Gastroesophageal sphincter (tissue), 4 donors: ENCODE measurements around the gene ACSL6. TPM values are rescaled to one million over a fixed set of nuclear protein-coding genes. Genes with fewer than 3 reads are reported as not detected.
A peak's percentile ranks its signal among the peaks of the same experiment; 100 is the strongest.

ENCODE experiments used
- ATAC-seq: fragments of 150-250 bp; one replicate; pipeline ENCODE4 v1.9.1; 2016; ENCODE audit warnings: mild to moderate bottlenecking, moderate library complexity
- H3K27ac ChIP-seq, 4 donors: fragments of 200-600 bp; sonication (generic) in 3 of 4; 1 replicate in 3 of 4; 2 replicates in 1 of 4; pipeline ENCODE4 v1.5.1; 2016 to 2019
- H3K27me3 ChIP-seq: fragments of 200-600 bp; sonication (generic); one replicate; pipeline ENCODE4 v1.5.1; 2019
- H3K36me3 ChIP-seq, 2 donors: fragments of 200-600 bp; sonication (generic); one replicate each; pipeline ENCODE4 v1.5.1; 2019; ENCODE audit warnings: control low read depth in 1 of 2
- H3K4me1 ChIP-seq, 3 donors: fragments of 200-600 bp; sonication (generic); 1 replicate in 2 of 3; 2 replicates in 1 of 3; pipeline ENCODE4 v1.5.1; 2016 to 2019; ENCODE audit warnings: control low read depth in 2 of 3
- H3K4me3 ChIP-seq, 2 donors: fragments of 200-600 bp; sonication (generic); one replicate each; pipeline ENCODE4 v1.5.1; 2019; ENCODE audit warnings: mild to moderate bottlenecking in 1 of 2, moderate library complexity in 1 of 2
- H3K9me3 ChIP-seq, 3 donors: fragments of 200-600 bp; sonication (generic); one replicate each; pipeline ENCODE4 v1.5.1; 2017 to 2019; ENCODE audit warnings: control low read depth in 2 of 3
- CTCF ChIP-seq, 4 experiments: fragments of 200-600 bp in 2 of 4; fragments of 450-650 bp in 2 of 4; sonication (generic) in 1 of 4; IDR thresholded peaks; one replicate each; pipeline ENCODE4 v1.5.1; 2017 to 2019; ENCODE audit warnings: antibody characterized with exemption in 4 of 4, mild to moderate bottlenecking in 2 of 4, moderate library complexity in 2 of 4
- EP300 ChIP-seq: sonication (generic); formaldehyde crosslinking; IDR thresholded peaks from one replicate; pipeline ENCODE4 v1.6.1; 2017; ENCODE audit warnings: antibody characterized with exemption, mild to moderate bottlenecking
- POLR2A ChIP-seq, 2 donors: fragments of 450-650 bp; IDR thresholded peaks; one replicate each; pipeline ENCODE4 v1.6.1; 2017; ENCODE audit warnings: antibody characterized with exemption in 2 of 2, mild to moderate bottlenecking in 2 of 2, moderate library complexity in 1 of 2
- POLR2AphosphoS5 ChIP-seq: sonication (generic); formaldehyde crosslinking; IDR thresholded peaks from one replicate; pipeline ENCODE4 v1.6.1; 2017; ENCODE audit warnings: antibody characterized with exemption
- WGBS, 2 donors: methylation state at CpG; one replicate each; pipeline ENCODE4 v1.1.5; 2018; ENCODE audit warnings: low coverage in 1 of 2; 5-methylcytosine and 5-hydroxymethylcytosine counted together
- total RNA-seq, 4 donors: library from RNA; depleted of rRNA; stranded (reverse); fragments of >200 nt; gene quantifications; one replicate each; pipeline ENCODE4 v1.1.0, GENCODE V29; 2016

ACSL6 gene
- total RNA-seq: 1 to 10 TPM; 1.3 to 3.6 (median 2.6) TPM

- 0% methylated on average over 2 of the region's 63 CpGs; no CpG with 5 or more reads in 1 of the 2 donors for WGBS, 2 donors
- peak within 1 kb of the TSS; percentile 41 to 67 for H3K4me3 ChIP-seq
Measured at GRCh38 chr5:132011622-132012343, at the start of gene ACSL6. ACSL6 (minus strand) TSS chr5:132011658; CDS start chr5:132011553, 105 bp downstream.

GRCh38 chr5:132060501-132061161, 49.2 kb upstream of the ACSL6 start, which contains the start of gene IL3:
IL3 (plus strand) TSS chr5:132060655; CDS start chr5:132060707, 52 bp downstream.
- 90 to 91% methylated on average over 2 to 16 of the region's 16 CpGs for WGBS, 2 donors
- no peaks in the 10 kb centered on the region for H3K27me3 ChIP-seq

More at GRCh38 chr5:132011622-132012343, at the start of gene ACSL6:
- Histone ChIP-seq H3K9me3 (no peaks in the 10 kb centered on the region), H3K4me1 (peaks cover 0 to 27% (median 8%) of the 10 kb centered on the region in 3 donors), H3K36me3 (no peaks in the 10 kb centered on the region), H3K27ac (peak within 1 kb of the TSS in 1 of 4 donors; percentile 54), H3K27me3 (peaks cover 29% of the 10 kb centered on the region)
- no peak for TF ChIP-seq POLR2AphosphoS5
- no peak for TF ChIP-seq CTCF (IDR thresholded peaks at IDR 0.05)
- TF ChIP-seq POLR2A (IDR thresholded peaks at IDR 0.05): no peak
- peak; percentile 75 for ATAC-seq

GRCh38 chr5:132059696-132060500, 48.4 kb upstream of the ACSL6 start:
- Histone ChIP-seq H3K4me3 (no peak overlapping the region), H3K4me1 (no peaks in the 10 kb centered on the region), H3K9me3 (no peaks in the 10 kb centered on the region), H3K27me3 (no peaks in the 10 kb centered on the region), H3K36me3 (no peaks in the 10 kb centered on the region), H3K27ac (no peak overlapping the region)
- 88% methylated on average over 1 of the region's 13 CpGs; no CpG with 5 or more reads in 1 of the 2 donors for WGBS, 2 donors
- TF ChIP-seq POLR2AphosphoS5 (no peak), EP300 (no peak), POLR2A (IDR thresholded peaks at IDR 0.05) (no peak), CTCF (IDR thresholded peaks at IDR 0.05) (no peak)
- ATAC-seq: no peak

More at GRCh38 chr5:132060501-132061161, 49.2 kb upstream of the ACSL6 start, which contains the start of gene IL3:
- H3K4me3 ChIP-seq: no peak within 1 kb of the TSS
- no peaks in the 10 kb centered on the region for H3K9me3 ChIP-seq
- ATAC-seq: no peak
- no peak within 1 kb of the TSS for H3K27ac ChIP-seq
- no peaks in the 10 kb centered on the region for H3K36me3 ChIP-seq
- H3K4me1 ChIP-seq: no peaks in the 10 kb centered on the region
- TF ChIP-seq POLR2A (IDR thresholded peaks at IDR 0.05): no peak
- TF ChIP-seq EP300: no peak
- no peak for TF ChIP-seq POLR2AphosphoS5
- no peak for TF ChIP-seq CTCF (IDR thresholded peaks at IDR 0.05)

- H3K27ac ChIP-seq: no peak overlapping the region
- WGBS, 2 donors: 67 to 86% methylated on average over 1 to 8 of the region's 9 CpGs
- H3K36me3 ChIP-seq: no peaks in the 10 kb centered on the region
- H3K9me3 ChIP-seq: no peaks in the 10 kb centered on the region
- no peaks in the 10 kb centered on the region for H3K27me3 ChIP-seq
- H3K4me1 ChIP-seq: no peaks in the 10 kb centered on the region
- H3K4me3 ChIP-seq: no peak overlapping the region
- no peak for TF ChIP-seq CTCF (IDR thresholded peaks at IDR 0.05)
- no peak for TF ChIP-seq EP300
- TF ChIP-seq POLR2A (IDR thresholded peaks at IDR 0.05): no peak
- TF ChIP-seq POLR2AphosphoS5: no peak
- no peak for ATAC-seq
Measured at GRCh38 chr5:132059043-132059695, 47.7 kb upstream of the ACSL6 start.
